SJCRH30 (cell line): ENCODE data around the gene OMP. TPM values are rescaled to one million over a fixed set of nuclear protein-coding genes. Genes with fewer than 3 reads are reported as not detected.

Experiments used
- DNase-seq, 2 experiments: peaks; one replicate each; pipeline ENCODE4 v3.0.0-alpha.2; 2015 to 2020
- H3K27ac ChIP-seq: fragments of 250-450 bp; sonication (Bioruptor Pico); 2 replicates; pipeline ENCODE4 v1.5.1; 2020; ENCODE audit warnings: mild to moderate bottlenecking, moderate library complexity
- H3K27me3 ChIP-seq: fragments of 250-450 bp; sonication (Bioruptor Pico); 2 replicates; pipeline ENCODE4 v1.5.1; 2020; ENCODE audit warnings: mild to moderate bottlenecking, moderate library complexity
- H3K36me3 ChIP-seq: fragments of 250-450 bp; sonication (Bioruptor Pico); 2 replicates; pipeline ENCODE4 v1.5.1; 2020; ENCODE audit warnings: mild to moderate bottlenecking, moderate library complexity
- H3K4me1 ChIP-seq: fragments of 250-450 bp; sonication (Bioruptor Pico); 2 replicates; pipeline ENCODE4 v1.5.1; 2020; ENCODE audit warnings: mild to moderate bottlenecking, moderate library complexity
- H3K4me3 ChIP-seq: fragments of 250-450 bp; sonication (Bioruptor Pico); 2 replicates; pipeline ENCODE4 v1.5.1; 2020; ENCODE audit warnings: mild to moderate bottlenecking, moderate library complexity
- H3K9me3 ChIP-seq: fragments of 250-450 bp; sonication (Bioruptor Pico); replicated peaks from 2 replicates; pipeline ENCODE4 v1.5.1; 2020; ENCODE audit warnings: mild to moderate bottlenecking, moderate library complexity
- total RNA-seq: library from RNA; depleted of rRNA; stranded (reverse); fragments of >200 nt; shearing (Covaris generic); gene quantifications from 2 replicates; pipeline ENCODE4 v1.2.3, GENCODE V29; 2014

Gene OMP
- total RNA-seq, 1 experiment from 2014 or later, result 0.67 TPM

GRCh38 chr11:77114089-77114463 lies 11.4 kb downstream of the OMP start:
- Histone ChIP-seq H3K27me3 (no peaks in the 10 kb centered on the region), H3K27ac (no peak overlapping the region), H3K9me3 (no peaks in the 10 kb centered on the region), H3K4me3 (no peak overlapping the region), H3K36me3 (no peaks in the 10 kb centered on the region), H3K4me1 (peaks cover 8% of the 10 kb centered on the region)
- DNase-seq, result no peak

GRCh38 chr11:77115181-77115611 lies 12.6 kb downstream of the OMP start:
- no peak overlapping the region for H3K27ac ChIP-seq
- H3K4me3 ChIP-seq, result no peak overlapping the region
- no peaks in the 10 kb centered on the region for H3K36me3 ChIP-seq
- no peak for DNase-seq
- no peaks in the 10 kb centered on the region for H3K9me3 ChIP-seq
- H3K27me3 ChIP-seq, result no peaks in the 10 kb centered on the region
- H3K4me1 ChIP-seq, result no peaks in the 10 kb centered on the region

- H3K27me3 ChIP-seq, result no peaks in the 10 kb centered on the region
- no peak overlapping the region for H3K4me3 ChIP-seq
- no peaks in the 10 kb centered on the region for H3K9me3 ChIP-seq
- no peak overlapping the region for H3K27ac ChIP-seq
- no peaks in the 10 kb centered on the region for H3K4me1 ChIP-seq
- DNase-seq, result no peak
- no peaks in the 10 kb centered on the region for H3K36me3 ChIP-seq
Observed at GRCh38 chr11:77115956-77116355, 13.3 kb downstream of the OMP start.

- Histone ChIP-seq H3K36me3 (no peaks in the 10 kb centered on the region), H3K9me3 (no peaks in the 10 kb centered on the region), H3K27me3 (no peaks in the 10 kb centered on the region), H3K27ac (no peak overlapping the region), H3K4me3 (no peak overlapping the region), H3K4me1 (no peaks in the 10 kb centered on the region)
- DNase-seq, result no peak
Observed at GRCh38 chr11:77117492-77117891, 14.9 kb downstream of the OMP start.

- H3K9me3 ChIP-seq, result no peaks in the 10 kb centered on the region
- no peak overlapping the region for H3K4me3 ChIP-seq
- H3K36me3 ChIP-seq, result no peaks in the 10 kb centered on the region
- H3K27ac ChIP-seq, result no peak overlapping the region
- H3K27me3 ChIP-seq, result no peaks in the 10 kb centered on the region
- no peak for DNase-seq
- no peaks in the 10 kb centered on the region for H3K4me1 ChIP-seq
Observed at GRCh38 chr11:77118086-77118485, 15.4 kb downstream of the OMP start.

GRCh38 chr11:77118971-77119370 lies 16.3 kb downstream of the OMP start:
- no peaks in the 10 kb centered on the region for H3K27me3 ChIP-seq
- H3K9me3 ChIP-seq, result no peaks in the 10 kb centered on the region
- H3K4me1 ChIP-seq, result no peaks in the 10 kb centered on the region
- no peak for DNase-seq
- H3K4me3 ChIP-seq, result no peak overlapping the region
- H3K36me3 ChIP-seq, result no peaks in the 10 kb centered on the region
- H3K27ac ChIP-seq, result no peak overlapping the region

- Histone ChIP-seq H3K4me3 (no peak overlapping the region), H3K9me3 (no peaks in the 10 kb centered on the region), H3K36me3 (no peaks in the 10 kb centered on the region), H3K4me1 (no peaks in the 10 kb centered on the region), H3K27me3 (no peaks in the 10 kb centered on the region), H3K27ac (no peak overlapping the region)
- DNase-seq, result no peak
Observed at GRCh38 chr11:77119531-77119936, 16.9 kb downstream of the OMP start.

- Histone ChIP-seq H3K4me1 (no peaks in the 10 kb centered on the region), H3K27me3 (no peaks in the 10 kb centered on the region), H3K27ac (no peak overlapping the region), H3K9me3 (no peaks in the 10 kb centered on the region), H3K36me3 (no peaks in the 10 kb centered on the region), H3K4me3 (no peak overlapping the region)
- DNase-seq, result no peak
Observed at GRCh38 chr11:77120571-77120970, 17.9 kb downstream of the OMP start.

GRCh38 chr11:77121096-77121640 lies 18.5 kb downstream of the OMP start:
- DNase-seq, result no peak
- H3K27ac ChIP-seq, result no peak overlapping the region
- H3K4me3 ChIP-seq, result no peak overlapping the region
- H3K9me3 ChIP-seq, result no peaks in the 10 kb centered on the region
- H3K36me3 ChIP-seq, result no peaks in the 10 kb centered on the region
- H3K4me1 ChIP-seq, result no peaks in the 10 kb centered on the region
- no peaks in the 10 kb centered on the region for H3K27me3 ChIP-seq

GRCh38 chr11:77121876-77122575 lies 19.4 kb downstream of the OMP start:
- Histone ChIP-seq H3K36me3 (no peaks in the 10 kb centered on the region), H3K27me3 (no peaks in the 10 kb centered on the region), H3K4me3 (no peak overlapping the region), H3K4me1 (no peaks in the 10 kb centered on the region), H3K27ac (no peak overlapping the region), H3K9me3 (no peaks in the 10 kb centered on the region)
- no peak for DNase-seq

GRCh38 chr11:77122576-77123212 lies 20.1 kb downstream of the OMP start:
- H3K27me3 ChIP-seq, result no peaks in the 10 kb centered on the region
- no peak overlapping the region for H3K4me3 ChIP-seq
- no peaks in the 10 kb centered on the region for H3K9me3 ChIP-seq
- no peaks in the 10 kb centered on the region for H3K36me3 ChIP-seq
- no peak overlapping the region for H3K27ac ChIP-seq
- no peak for DNase-seq
- no peaks in the 10 kb centered on the region for H3K4me1 ChIP-seq

GRCh38 chr11:77123591-77123990 lies 21.0 kb downstream of the OMP start:
- no peaks in the 10 kb centered on the region for H3K36me3 ChIP-seq
- no peaks in the 10 kb centered on the region for H3K9me3 ChIP-seq
- no peak for DNase-seq
- no peak overlapping the region for H3K4me3 ChIP-seq
- H3K27ac ChIP-seq, result no peak overlapping the region
- no peaks in the 10 kb centered on the region for H3K4me1 ChIP-seq
- H3K27me3 ChIP-seq, result no peaks in the 10 kb centered on the region

GRCh38 chr11:77124041-77124440 lies 21.4 kb downstream of the OMP start:
- H3K27me3 ChIP-seq, result no peaks in the 10 kb centered on the region
- H3K27ac ChIP-seq, result no peak overlapping the region
- no peaks in the 10 kb centered on the region for H3K36me3 ChIP-seq
- no peaks in the 10 kb centered on the region for H3K9me3 ChIP-seq
- H3K4me1 ChIP-seq, result no peaks in the 10 kb centered on the region
- DNase-seq, result no peak
- H3K4me3 ChIP-seq, result no peak overlapping the region

- no peak overlapping the region for H3K27ac ChIP-seq
- no peaks in the 10 kb centered on the region for H3K27me3 ChIP-seq
- no peak for DNase-seq
- no peaks in the 10 kb centered on the region for H3K4me1 ChIP-seq
- no peak overlapping the region for H3K4me3 ChIP-seq
- no peaks in the 10 kb centered on the region for H3K36me3 ChIP-seq
- H3K9me3 ChIP-seq, result no peaks in the 10 kb centered on the region
Observed at GRCh38 chr11:77124488-77124887, 21.8 kb downstream of the OMP start.

GRCh38 chr11:77125191-77125590 lies 22.6 kb downstream of the OMP start:
- DNase-seq, result no peak
- Histone ChIP-seq H3K4me3 (no peak overlapping the region), H3K27me3 (no peaks in the 10 kb centered on the region), H3K27ac (no peak overlapping the region), H3K36me3 (no peaks in the 10 kb centered on the region), H3K9me3 (no peaks in the 10 kb centered on the region), H3K4me1 (no peaks in the 10 kb centered on the region)

GRCh38 chr11:77125695-77126094 lies 23.1 kb downstream of the OMP start:
- Histone ChIP-seq H3K27me3 (no peaks in the 10 kb centered on the region), H3K4me3 (no peak overlapping the region), H3K36me3 (no peaks in the 10 kb centered on the region), H3K27ac (no peak overlapping the region), H3K9me3 (no peaks in the 10 kb centered on the region), H3K4me1 (no peaks in the 10 kb centered on the region; the same call in 1 of the 2 replicates)
- no peak for DNase-seq
